HG02884 (cell line): ENCODE results near the gene LRRK1.
"Not testable (repeated sequence)": the region's sequence is repeated elsewhere in the genome, so short reads cannot be mapped to it uniquely, and the experiment has no call there.

ENCODE experiments used
- ATAC-seq: cut with Tn5 transposase; IDR thresholded peaks from one replicate; pipeline ENCODE4 v1.9.1; 2021; ENCODE audit warnings: mild to moderate bottlenecking, moderate library complexity; ENCODE audit not compliant: unreplicated experiment

Gene LRRK1

DNA sequence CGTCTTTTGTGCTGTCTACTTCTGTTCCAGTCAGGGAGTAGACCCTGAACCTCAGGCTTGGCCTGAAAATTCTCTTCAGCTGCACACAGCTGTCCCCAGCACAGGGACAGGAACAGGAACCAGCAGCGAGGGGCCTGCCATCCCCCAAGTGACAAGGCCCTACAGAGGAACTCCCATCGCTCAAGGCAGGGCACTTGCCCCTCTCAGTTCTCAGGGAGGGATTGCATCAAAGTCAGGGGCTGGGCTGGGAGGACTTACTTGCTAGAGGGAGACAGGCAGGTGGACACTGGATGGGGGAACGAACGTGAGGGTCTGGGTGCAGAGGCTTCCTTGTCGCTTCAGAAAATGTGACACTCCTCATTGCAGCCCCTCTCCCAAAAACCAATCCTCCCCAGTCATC, 169.1 kb downstream of the LRRK1 start:
- no peak for ATAC-seq

GRCh38 chr15:101088788-101089578, 169.8 kb downstream of the LRRK1 start:
- peak; percentile 85 for ATAC-seq

DNA sequence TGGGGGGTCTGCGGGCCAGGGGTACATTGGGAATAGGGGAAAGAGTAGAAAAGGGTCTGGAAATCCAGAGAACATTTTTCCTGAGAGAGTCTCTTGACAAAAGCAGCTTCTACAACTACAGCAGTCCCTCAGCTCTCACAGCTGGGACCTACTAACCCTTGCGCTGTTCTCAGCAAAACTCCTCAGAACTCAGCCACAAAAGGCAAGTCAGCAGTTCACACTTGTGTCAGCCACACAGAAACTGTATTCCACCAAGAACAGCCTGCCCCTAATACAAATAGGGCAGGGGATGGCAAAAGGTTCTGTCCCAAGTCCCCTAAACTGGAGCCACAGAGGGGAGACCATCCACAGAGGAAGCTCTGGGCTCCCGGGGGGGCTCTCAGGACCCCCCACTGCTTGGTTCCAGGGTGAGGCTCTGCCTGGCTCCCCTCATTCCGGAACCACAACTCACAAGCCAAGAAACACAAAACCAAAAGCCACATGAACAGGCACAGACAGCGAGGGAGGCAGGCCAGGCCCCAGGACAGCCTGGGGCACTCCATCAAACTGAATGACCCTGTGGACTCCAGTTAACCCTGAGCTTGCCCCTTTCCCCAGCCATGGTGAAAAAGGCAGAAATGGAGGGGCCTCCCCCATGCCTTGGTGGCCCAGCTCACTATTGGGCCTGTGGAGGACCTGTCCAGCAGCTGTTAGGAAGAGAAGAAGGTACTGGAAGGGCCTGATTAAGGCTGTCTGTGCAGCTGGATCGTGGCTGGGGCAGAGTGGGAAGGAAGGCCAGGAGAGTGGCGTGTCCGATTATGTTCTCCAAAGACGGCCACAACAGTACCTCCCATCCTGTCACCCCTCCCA, 170.6 kb downstream of the LRRK1 start:
- ATAC-seq, result no peak

DNA sequence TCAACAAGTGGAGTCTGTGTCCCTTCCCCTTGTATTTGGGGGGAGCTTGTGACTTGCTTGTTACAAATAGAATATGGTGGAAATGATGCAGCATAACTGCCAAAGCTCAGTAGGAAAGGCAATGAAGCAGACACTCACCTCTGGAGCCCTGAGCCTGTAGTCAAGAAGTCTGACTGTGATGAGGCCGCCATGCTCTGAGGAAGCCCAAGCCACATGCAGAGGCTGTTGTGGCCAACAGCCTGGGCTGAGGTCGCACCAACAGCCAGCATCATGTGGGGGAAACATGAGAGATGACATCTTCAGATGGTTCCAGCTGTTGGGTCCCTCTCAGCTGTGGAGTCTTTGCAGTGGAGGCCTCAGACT, 171.3 kb downstream of the LRRK1 start:
- no peak for ATAC-seq

DNA sequence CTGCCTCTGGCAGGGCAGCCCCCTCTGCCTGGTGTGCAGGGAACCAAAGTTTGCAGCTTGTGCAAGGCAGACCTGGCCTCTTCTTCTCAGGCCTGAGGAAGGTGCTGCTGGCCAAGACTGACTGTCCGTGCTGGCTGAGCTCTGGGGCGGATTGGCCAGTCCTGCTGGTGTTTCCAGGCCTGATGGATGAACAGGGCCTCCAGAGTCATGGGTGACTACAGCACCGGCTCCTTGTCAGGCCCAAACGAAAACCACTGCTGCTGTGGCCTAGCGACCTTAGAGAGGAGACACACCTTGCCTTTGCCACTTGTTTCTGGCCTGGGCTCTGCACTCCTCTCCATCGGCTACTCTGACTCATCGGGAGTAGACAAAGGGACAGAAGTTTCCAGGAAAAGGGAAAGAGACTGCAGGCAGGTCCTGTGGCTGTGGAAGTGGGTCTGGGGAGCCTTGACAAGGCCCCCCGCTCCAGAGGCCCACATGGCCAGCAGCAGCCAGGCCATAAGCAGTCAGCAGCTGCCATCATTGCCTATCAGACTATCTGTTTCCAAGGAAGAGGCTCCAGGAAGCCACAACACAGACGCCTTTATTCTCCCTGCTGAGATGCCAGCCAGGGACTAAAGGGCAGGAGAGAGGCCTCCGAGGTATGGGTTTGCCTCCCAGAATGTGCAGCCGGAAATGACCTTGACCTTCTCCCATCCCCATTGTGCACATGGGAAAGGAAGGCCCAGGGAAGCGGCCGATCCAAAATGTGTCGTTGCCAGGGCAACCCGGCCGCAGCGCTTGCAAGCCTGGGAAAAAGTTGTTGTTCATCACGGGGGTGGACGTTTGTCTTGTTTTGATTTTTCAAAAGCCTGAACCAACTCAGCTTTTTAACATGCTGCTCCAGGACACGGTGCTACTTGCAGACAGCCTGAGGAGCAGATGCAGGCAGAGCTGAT, 172.2 kb downstream of the LRRK1 start:
- no peak for ATAC-seq

DNA sequence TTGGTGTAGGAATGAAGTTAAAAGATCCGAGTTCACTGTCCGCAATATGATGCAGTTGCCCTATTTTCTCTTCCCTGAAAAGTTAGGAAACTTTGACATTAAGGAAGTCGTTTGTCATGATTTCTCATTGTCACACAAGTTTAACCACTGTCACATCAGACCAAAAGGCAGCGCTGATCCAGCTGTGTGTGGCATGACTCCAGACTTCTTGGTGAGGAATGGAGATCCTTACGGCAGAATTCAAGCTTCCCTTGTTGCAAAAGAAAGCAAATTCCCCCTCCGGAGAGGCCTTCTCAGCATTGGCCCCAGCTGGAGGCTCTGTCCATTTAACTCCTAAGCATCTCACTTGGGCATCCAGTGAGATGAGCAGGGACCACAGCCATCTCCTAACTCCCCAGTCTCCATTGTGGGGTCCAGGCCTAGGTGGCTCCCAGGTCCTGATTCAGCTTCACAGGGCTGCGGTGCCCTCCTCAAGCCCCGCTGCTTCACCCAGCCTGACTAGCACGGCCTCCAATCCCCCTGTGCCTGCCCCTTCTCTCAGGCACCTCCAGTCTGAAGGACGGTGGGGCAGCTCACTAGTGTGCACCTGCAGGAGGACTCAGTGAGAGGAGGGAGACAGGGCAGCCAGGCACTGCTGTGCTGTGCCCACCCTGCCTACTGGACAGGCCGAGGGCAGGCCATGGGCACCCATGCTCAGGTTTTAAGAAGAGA, 173.2 kb downstream of the LRRK1 start:
- ATAC-seq, result no peak

- ATAC-seq, result no peak
These were observed 173.7 kb downstream of the LRRK1 start for GRCh38 chr15:101092867-101093202.

GRCh38 chr15:101093958-101094357, 174.8 kb downstream of the LRRK1 start:
- ATAC-seq, result no peak

DNA sequence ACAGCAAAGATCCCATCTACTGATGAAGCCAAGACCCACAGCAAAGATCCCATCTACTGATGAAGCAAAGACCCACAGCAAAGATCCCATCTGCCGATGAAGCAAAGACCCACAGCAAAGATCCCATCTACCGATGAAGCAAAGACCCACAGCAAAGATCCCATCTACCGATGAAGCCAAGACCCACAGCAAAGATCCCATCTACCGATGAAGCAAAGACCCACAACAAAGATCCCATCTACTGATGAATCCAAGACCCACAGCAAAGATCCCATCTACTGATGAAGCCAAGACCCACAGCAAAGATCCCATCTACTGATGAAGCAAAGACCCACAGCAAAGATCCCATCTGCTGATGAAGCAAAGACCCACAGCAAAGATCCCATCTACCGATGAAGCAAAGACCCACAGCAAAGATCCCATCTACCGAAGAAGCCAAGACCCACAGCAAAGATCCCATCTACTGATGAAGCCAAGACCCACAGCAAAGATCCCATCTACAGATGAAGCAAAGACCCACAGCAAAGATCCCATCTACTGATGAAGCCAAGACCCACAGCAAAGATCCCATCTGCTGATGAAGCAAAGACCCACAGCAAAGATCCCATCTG, 176.7 kb downstream of the LRRK1 start:
- not testable (repeated sequence) for ATAC-seq

GRCh38 chr15:101097111-101097510, 178.0 kb downstream of the LRRK1 start:
- no peak for ATAC-seq

GRCh38 chr15:101099183-101099582, 180.0 kb downstream of the LRRK1 start:
- ATAC-seq, result no peak

- ATAC-seq, result no peak
These were observed 181.0 kb downstream of the LRRK1 start for GRCh38 chr15:101100118-101100517.

DNA sequence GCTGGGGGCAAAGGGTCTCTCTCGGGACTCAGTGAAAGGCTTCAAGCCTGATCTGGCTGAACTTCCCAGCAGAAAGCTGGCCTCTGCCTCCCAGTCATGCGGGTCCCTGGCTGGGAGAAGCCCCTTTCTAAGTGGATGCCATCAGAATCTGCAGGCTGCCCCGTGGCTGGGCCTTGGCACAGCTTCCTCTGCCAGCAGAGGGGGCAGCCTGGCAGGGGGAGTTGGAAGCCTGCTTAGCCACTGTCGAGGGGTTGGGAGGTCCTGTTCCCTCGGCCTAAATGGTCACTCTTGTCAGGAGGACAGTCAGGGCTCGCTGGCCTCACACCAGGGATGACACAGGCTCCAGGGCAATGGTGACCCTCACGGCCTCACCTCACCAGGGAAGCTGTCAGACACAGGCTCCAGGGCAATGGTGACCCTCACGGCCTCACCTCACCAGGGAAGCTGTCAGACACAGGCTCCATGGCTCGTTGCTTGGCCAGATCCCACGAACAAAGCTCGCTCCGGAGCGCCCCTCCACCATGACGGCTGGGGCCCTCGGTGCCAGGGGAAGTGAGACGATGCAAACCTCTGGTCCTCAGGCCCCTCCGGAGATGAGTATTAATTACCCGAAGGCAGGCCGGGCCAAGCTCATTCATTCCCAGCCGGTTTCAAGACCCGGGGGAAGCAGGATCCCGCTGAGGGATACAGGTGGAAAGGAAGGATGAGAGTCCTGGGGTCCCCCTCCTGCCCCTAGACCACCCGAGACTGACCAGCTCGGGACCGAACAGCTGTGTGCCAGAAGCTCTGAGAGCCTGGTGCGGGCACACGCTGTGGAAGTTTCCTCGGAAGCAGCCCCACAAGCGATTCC, 181.7 kb downstream of the LRRK1 start:
- ATAC-seq, result no peak

DNA sequence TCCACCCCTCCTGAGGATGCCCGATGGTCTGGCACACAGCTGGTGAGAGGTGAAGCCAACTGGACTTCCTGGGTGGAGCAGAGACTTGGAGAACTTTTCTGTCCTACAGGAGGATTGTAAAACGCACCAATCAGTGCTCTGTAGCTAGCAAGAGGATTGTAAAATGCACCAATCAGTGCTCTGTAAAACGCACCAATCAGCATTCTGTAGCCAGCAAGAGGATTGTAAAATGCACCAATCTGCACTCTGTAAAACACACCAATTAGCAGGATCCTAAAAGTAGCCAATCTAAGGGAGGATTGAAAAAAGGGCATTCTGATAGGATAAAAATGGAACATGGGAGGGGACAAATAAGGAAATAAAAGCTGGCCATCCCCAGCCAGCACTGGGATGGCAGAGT, 182.5 kb downstream of the LRRK1 start:
- ATAC-seq, result no peak

DNA sequence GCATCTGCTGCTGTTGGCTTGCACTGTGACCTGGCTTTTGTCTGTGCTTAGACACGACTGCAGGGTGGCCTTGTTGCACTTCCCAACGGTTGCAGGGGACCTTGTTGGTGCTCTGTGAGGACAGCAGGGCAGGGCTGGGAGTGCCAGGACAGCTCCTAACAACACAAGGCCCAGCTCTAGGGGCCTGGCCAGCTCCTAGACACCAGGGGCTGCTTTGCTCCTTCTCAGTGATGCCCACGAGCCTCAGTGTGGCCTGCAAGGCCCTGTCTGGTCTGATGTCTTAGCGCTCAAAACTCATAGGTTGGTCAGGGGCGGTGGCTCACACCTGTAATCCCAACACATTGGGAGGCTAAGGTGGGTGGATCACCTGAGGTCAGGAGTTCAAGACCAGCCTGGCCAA, 183.6 kb downstream of the LRRK1 start:
- no peak for ATAC-seq

GRCh38 chr15:101103598-101103997, 184.4 kb downstream of the LRRK1 start:
- no peak for ATAC-seq

DNA sequence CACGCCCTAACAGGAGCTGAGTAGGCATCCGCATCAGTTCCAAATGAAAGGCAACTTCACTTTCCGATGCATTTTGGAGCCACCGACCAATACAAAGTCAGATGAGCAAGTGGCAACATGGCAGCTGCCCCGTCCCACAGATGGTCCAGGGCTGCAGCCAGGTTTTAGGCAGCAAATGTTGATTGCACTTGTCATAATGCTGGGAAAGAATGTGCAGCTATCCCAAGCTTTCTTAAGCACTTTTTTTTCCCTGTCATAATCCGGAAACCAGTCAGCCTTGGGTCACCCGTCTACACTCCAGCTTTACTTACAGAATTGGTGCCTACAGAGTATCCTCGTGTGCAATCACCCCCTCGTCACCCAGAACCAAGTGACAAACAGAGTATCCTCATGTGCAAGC, 185.0 kb downstream of the LRRK1 start:
- no peak for ATAC-seq

GRCh38 chr15:101105059-101105891, 186.1 kb downstream of the LRRK1 start:
- ATAC-seq, result no peak
